Astrocyte (in vitro differentiated cells and primary cell): ENCODE data around the gene ENSA. TPM values are rescaled to one million over a fixed set of nuclear protein-coding genes. Genes with fewer than 3 reads are reported as not detected.
A peak's percentile ranks its signal among the peaks of the same experiment; 100 is the strongest.
"Not testable (repeated sequence)": the region's sequence is repeated elsewhere in the genome, so short reads cannot be mapped to it uniquely, and the experiment has no call there.

Experiments used
- DNase-seq: peaks from one replicate; pipeline ENCODE4 v3.0.0-alpha.2; 2010; ENCODE audit warnings: low read depth
- FAIRE-seq: peaks from 2 replicates; lab custom pipeline; 2011; peaks lifted over from hg19 to GRCh38; lab: Jason Lieb, UNC
- H2AFZ ChIP-seq: 2 replicates; pipeline ENCODE4 v1.6.0; 2012; ENCODE audit warnings: low read depth, low read length, inconsistent platforms
- H3K27ac ChIP-seq: 2 replicates; pipeline ENCODE4 v1.5.1; 2011; ENCODE audit warnings: low read depth, low read length, inconsistent platforms
- H3K27me3 ChIP-seq: 2 replicates; pipeline ENCODE4 v1.6.0; 2011; ENCODE audit warnings: low read length, inconsistent platforms; ENCODE audit not compliant: insufficient read depth
- H3K36me3 ChIP-seq: 2 replicates; pipeline ENCODE4 v1.5.1; 2011; ENCODE audit warnings: low read length, inconsistent platforms; ENCODE audit not compliant: insufficient read depth
- H3K4me1 ChIP-seq: 2 replicates; pipeline ENCODE4 v1.5.1; 2011; ENCODE audit warnings: low read length, inconsistent platforms; ENCODE audit not compliant: insufficient read depth
- H3K4me2 ChIP-seq: 2 replicates; pipeline ENCODE4 v1.6.0; 2012; ENCODE audit warnings: low read length, inconsistent platforms
- H3K4me3 ChIP-seq: 2 replicates; pipeline ENCODE4 v1.5.1; 2011; ENCODE audit warnings: low read depth, mild to moderate bottlenecking, low read length, inconsistent platforms; ENCODE audit not compliant: insufficient read depth
- H3K79me2 ChIP-seq: 2 replicates; pipeline ENCODE4 v1.6.0; 2012; ENCODE audit warnings: mild to moderate bottlenecking, low read length, inconsistent platforms; ENCODE audit not compliant: insufficient read depth
- H3K9ac ChIP-seq: 2 replicates; pipeline ENCODE4 v1.6.0; 2012; ENCODE audit warnings: mild to moderate bottlenecking, low read length, inconsistent platforms
- H3K9me3 ChIP-seq: 2 replicates; pipeline ENCODE4 v1.5.1; 2012; ENCODE audit warnings: low read depth, mild to moderate bottlenecking, low read length, inconsistent platforms; ENCODE audit not compliant: insufficient read depth
- H4K20me1 ChIP-seq: 2 replicates; pipeline ENCODE4 v1.6.0; 2012; ENCODE audit warnings: low read length, inconsistent platforms; ENCODE audit not compliant: insufficient read depth
- H3K27ac Mint-ChIP-seq: one replicate; pipeline ENCODE4 v1.8.0; 2021; ENCODE audit warnings: mild to moderate bottlenecking, mixed read lengths; ENCODE audit not compliant: unreplicated experiment
- H3K27me3 Mint-ChIP-seq: one replicate; pipeline ENCODE4 v1.8.0; 2021; ENCODE audit warnings: low read depth, mixed read lengths; ENCODE audit not compliant: unreplicated experiment
- H3K36me3 Mint-ChIP-seq: one replicate; pipeline ENCODE4 v1.8.0; 2021; ENCODE audit warnings: low read depth, mixed read lengths; ENCODE audit not compliant: unreplicated experiment
- H3K4me1 Mint-ChIP-seq: one replicate; pipeline ENCODE4 v1.8.0; 2021; ENCODE audit warnings: low read depth, mixed read lengths; ENCODE audit not compliant: unreplicated experiment
- H3K4me3 Mint-ChIP-seq: one replicate; pipeline ENCODE4 v1.8.0; 2021; ENCODE audit warnings: mild to moderate bottlenecking, moderate library complexity, mixed read lengths; ENCODE audit not compliant: unreplicated experiment
- H3K9me3 Mint-ChIP-seq: one replicate; pipeline ENCODE4 v1.8.0; 2021; ENCODE audit warnings: mild to moderate bottlenecking, mixed read lengths; ENCODE audit not compliant: unreplicated experiment
- CTCF ChIP-seq: IDR thresholded peaks from 2 replicates; pipeline ENCODE4 v1.5.1; 2011; ENCODE audit warnings: low read depth, mild to moderate bottlenecking, inconsistent platforms, low read length, moderate library complexity; ENCODE audit not compliant: insufficient read depth
- EZH2 ChIP-seq: IDR thresholded peaks from 2 replicates; pipeline ENCODE4 v1.6.1; 2012; ENCODE audit warnings: mild to moderate bottlenecking, low read length, inconsistent platforms; ENCODE audit not compliant: insufficient read depth
- total RNA-seq: library from RNA; stranded (reverse); gene quantifications from 2 replicates; pipeline ENCODE4 v1.2.1, GENCODE V29; 2021

The ENSA gene
- total RNA-seq, 1 donor from 2014 or later, result 99.6 TPM

GRCh38 chr1:150606463-150607142 is 22.8 kb downstream of the ENSA start:
- TF ChIP-seq CTCF (no peak), EZH2 (no peak)
- H3K27ac ChIP-seq, result no peak overlapping the region

GRCh38 chr1:150605451-150605731 is 24.0 kb downstream of the ENSA start:
- not testable (repeated sequence) for H4K20me1 ChIP-seq, H3K9me3 Mint-ChIP-seq, H3K9me3 ChIP-seq, H3K4me3 Mint-ChIP-seq, H3K4me3 ChIP-seq, H3K27me3 ChIP-seq, H3K36me3 Mint-ChIP-seq, DNase-seq, H3K36me3 ChIP-seq, H3K27me3 Mint-ChIP-seq, FAIRE-seq, H3K79me2 ChIP-seq, H2AFZ ChIP-seq
- H3K4me2 ChIP-seq, result peak overlapping the region; percentile 46
- peak overlapping the region; percentile 93 for H3K27ac ChIP-seq
- H3K4me1 ChIP-seq, result peaks cover 18% of the 10 kb centered on the region
- peak overlapping the region; percentile 100 for H3K27ac Mint-ChIP-seq
- peaks cover 22% of the 10 kb centered on the region for H3K4me1 Mint-ChIP-seq
- H3K9ac ChIP-seq, result peak overlapping the region; percentile 54

More at GRCh38 chr1:150606463-150607142, 22.8 kb downstream of the ENSA start:
- H3K4me2 ChIP-seq, result no peak overlapping the region
- no peak for FAIRE-seq
- Mint-ChIP-seq H3K27me3 (no peaks in the 10 kb centered on the region), H3K36me3 (peaks cover 2% of the 10 kb centered on the region), H3K4me3 (peak overlapping the region; percentile 34), H3K27ac (peak overlapping the region; percentile 84), H3K4me1 (peaks cover 28% of the 10 kb centered on the region), H3K9me3 (no peaks in the 10 kb centered on the region)
- H3K27me3 ChIP-seq, result no peaks in the 10 kb centered on the region
- no peaks in the 10 kb centered on the region for H3K36me3 ChIP-seq
- no peak overlapping the region for H3K9ac ChIP-seq
- peaks cover 28% of the 10 kb centered on the region for H3K4me1 ChIP-seq
- no peak for DNase-seq
- no peak overlapping the region for H2AFZ ChIP-seq
- H3K4me3 ChIP-seq, result no peak overlapping the region
- no peaks in the 10 kb centered on the region for H3K9me3 ChIP-seq
- H3K79me2 ChIP-seq, result peaks cover 2% of the 10 kb centered on the region
- no peaks in the 10 kb centered on the region for H4K20me1 ChIP-seq

GRCh38 chr1:150604226-150604588 is 25.2 kb downstream of the ENSA start:
- DNase-seq (no peak), FAIRE-seq (no peak)
- Histone ChIP-seq H3K79me2 (no peaks in the 10 kb centered on the region), H3K4me1 (peaks cover 15% of the 10 kb centered on the region), H3K36me3 (no peaks in the 10 kb centered on the region), H3K27ac (peak overlapping the region; percentile 93), H3K4me3 (no peak overlapping the region), H3K9me3 (no peaks in the 10 kb centered on the region), H4K20me1 (no peaks in the 10 kb centered on the region), H3K9ac (peak overlapping the region; percentile 68), H3K27me3 (no peaks in the 10 kb centered on the region), H2AFZ (no peak overlapping the region), H3K4me2 (peak overlapping the region; percentile 46)
- H3K27ac Mint-ChIP-seq, result peak overlapping the region; percentile 100
- H3K36me3 Mint-ChIP-seq, result peaks cover 7% of the 10 kb centered on the region
- H3K4me3 Mint-ChIP-seq, result no peak overlapping the region
- H3K9me3 Mint-ChIP-seq, result no peaks in the 10 kb centered on the region
- H3K27me3 Mint-ChIP-seq, result no peaks in the 10 kb centered on the region
- peaks cover 17% of the 10 kb centered on the region for H3K4me1 Mint-ChIP-seq
- TF ChIP-seq EZH2 (no peak), CTCF (no peak)
